Endothelial cell of umbilical vein (primary cell): Measurements from ENCODE around the gene PKN2. TPM values are rescaled to one million over a fixed set of nuclear protein-coding genes. Genes with fewer than 3 reads are reported as not detected.

Experiments used
- BruUV-seq: library from RNA; stranded (reverse); fragments of 400-500 nt; replicated peaks from 2 replicates; lab custom pipeline; 2021; lab: Mats Ljungman, UMichigan
- CTCF ChIA-PET: fragments of 300-600, 350-600 bp; sonication (Branson Sonifier 250); formaldehyde crosslinking; loops from one replicate; lab custom pipeline; 2021; ENCODE audit warnings: antibody characterized with exemption, inconsistent platforms; lab: Charles Lee
- POLR2A ChIA-PET: fragments of 300-600, 350-600 bp; sonication (Branson Sonifier 250); formaldehyde crosslinking; loops from one replicate; lab custom pipeline; 2021; ENCODE audit warnings: antibody characterized with exemption, inconsistent platforms; lab: Charles Lee
- DNase-seq: peaks from one replicate; pipeline ENCODE4 v3.0.0-alpha.2; 2011; ENCODE audit warnings: low read depth, low spot score
- FAIRE-seq: peaks from 2 replicates; lab custom pipeline; 2011; peaks lifted over from hg19 to GRCh38; lab: Jason Lieb, UNC
- H2AFZ ChIP-seq: 2 replicates; pipeline ENCODE4 v1.6.0; 2012; ENCODE audit warnings: low read depth, low read length, control low read depth, inconsistent platforms
- H3K27ac ChIP-seq: 2 replicates; pipeline ENCODE4 v1.5.1; 2011; ENCODE audit warnings: low read depth, mild to moderate bottlenecking, control low read depth, low read length, moderate library complexity; ENCODE audit not compliant: insufficient read depth
- H3K27me3 ChIP-seq, 2 experiments: 2 replicates each; pipeline versions ENCODE4 v1.6.0 to v1.6.1; 2011; ENCODE audit warnings: low read length in 2 of 2, mixed read lengths in 1 of 2; ENCODE audit not compliant: control insufficient read depth in 2 of 2, insufficient read depth in 2 of 2
- H3K36me3 ChIP-seq, 2 experiments: 2 replicates in 1 of 2; 3 replicates in 1 of 2; pipeline ENCODE4 v1.5.1; 2011; ENCODE audit warnings: low read length in 2 of 2, mild to moderate bottlenecking in 1 of 2, moderate library complexity in 1 of 2; ENCODE audit not compliant: control insufficient read depth in 2 of 2, insufficient read depth in 2 of 2; ENCODE audit errors: extremely low read depth in 1 of 2
- H3K4me1 ChIP-seq: 3 replicates; pipeline ENCODE4 v1.5.1; 2011; ENCODE audit warnings: mild to moderate bottlenecking, low read length; ENCODE audit not compliant: control insufficient read depth, insufficient read depth; ENCODE audit errors: extremely low read depth
- H3K4me2 ChIP-seq: 2 replicates; pipeline ENCODE4 v1.6.1; 2011; ENCODE audit warnings: low read length, control low read depth, mixed read lengths; ENCODE audit not compliant: insufficient read depth
- H3K4me3 ChIP-seq, 3 experiments: fragments of 200-600 bp in 1 of 3; sonication (generic), shearing (Covaris generic) in 1 of 3; replicated peaks in 1 of 3; 2 replicates each; pipeline ENCODE4 v1.5.1; 2011 to 2016; ENCODE audit warnings: control low read depth in 3 of 3, low read length in 3 of 3, mild to moderate bottlenecking in 2 of 3, inconsistent platforms in 1 of 3, low read depth in 1 of 3, moderate library complexity in 1 of 3; ENCODE audit not compliant: insufficient read depth in 1 of 3
- H3K79me2 ChIP-seq: 2 replicates; pipeline ENCODE4 v1.6.0; 2012; ENCODE audit warnings: low read length, inconsistent platforms; ENCODE audit not compliant: control insufficient read depth, insufficient read depth
- H3K9ac ChIP-seq: replicated peaks from 2 replicates; pipeline ENCODE3; 2011; ENCODE audit warnings: low read length, control low read depth; ENCODE audit not compliant: insufficient read depth; ENCODE audit errors: extremely low read depth
- H3K9me1 ChIP-seq: replicated peaks from 3 replicates; pipeline ENCODE4 v1.6.0; 2011; ENCODE audit warnings: mild to moderate bottlenecking, low read length; ENCODE audit not compliant: control insufficient read depth, insufficient read depth; ENCODE audit errors: extremely low read depth
- H3K9me3 ChIP-seq: replicated peaks from 2 replicates; pipeline ENCODE4 v1.5.1; 2012; ENCODE audit warnings: low read length, inconsistent platforms; ENCODE audit not compliant: control insufficient read depth, insufficient read depth
- H4K20me1 ChIP-seq: replicated peaks from 2 replicates; pipeline ENCODE3; 2011; ENCODE audit warnings: mild to moderate bottlenecking, low read length; ENCODE audit not compliant: control insufficient read depth, insufficient read depth; ENCODE audit errors: extremely low read depth
- CTCF ChIP-seq, 2 donors: IDR thresholded peaks; 1 replicate in 1 of 2; 2 replicates in 1 of 2; pipeline ENCODE4 v1.5.1; 2011; ENCODE audit warnings: low read length in 2 of 2, mild to moderate bottlenecking in 2 of 2, moderate library complexity in 2 of 2, control low read depth in 1 of 2, inconsistent platforms in 1 of 2, low read depth in 1 of 2; ENCODE audit not compliant: insufficient read depth in 1 of 2; ENCODE audit errors: extremely low read depth in 1 of 2
- EZH2 ChIP-seq: IDR thresholded peaks from 2 replicates; pipeline ENCODE4 v1.6.1; 2012; ENCODE audit warnings: borderline replicate concordance, low read depth, mild to moderate bottlenecking, moderate library complexity, low read length, inconsistent platforms; ENCODE audit not compliant: severe bottlenecking
- FOS ChIP-seq: IDR thresholded peaks from 2 replicates; pipeline ENCODE4 v1.6.1; 2011; ENCODE audit warnings: mild to moderate bottlenecking, low read length, moderate library complexity, borderline replicate concordance; ENCODE audit not compliant: insufficient read depth
- GATA2 ChIP-seq: IDR thresholded peaks from 2 replicates; pipeline ENCODE4 v1.7.0; 2011; ENCODE audit warnings: low read depth, mild to moderate bottlenecking, moderate library complexity, mixed read lengths, low read length; ENCODE audit not compliant: insufficient read length, insufficient read depth
- JUN ChIP-seq: IDR thresholded peaks from 2 replicates; pipeline ENCODE4 v1.6.1; 2011; ENCODE audit warnings: borderline replicate concordance, low read depth; ENCODE audit not compliant: insufficient read length, insufficient read depth
- MYC ChIP-seq: IDR thresholded peaks from one replicate; pipeline ENCODE4 v1.6.1; 2011; ENCODE audit warnings: mild to moderate bottlenecking, low read depth, low read length
- POLR2A ChIP-seq: IDR thresholded peaks from 2 replicates; pipeline ENCODE4 v1.6.1; 2012; ENCODE audit warnings: low read depth, mild to moderate bottlenecking, control low read depth, low read length
- POLR2AphosphoS5 ChIP-seq: IDR thresholded peaks from 2 replicates; pipeline ENCODE4 v1.6.1; 2012; ENCODE audit warnings: low read depth, mild to moderate bottlenecking, control low read depth, low read length, moderate library complexity; ENCODE audit not compliant: insufficient read depth
- dilution Hi-C: fragments of 300-500 bp; cut with MboI; formaldehyde crosslinking; loops from one replicate; pipeline ENCODE4 v1.15.0; 2019; ENCODE audit warnings: low sequenced_read_pairs; ENCODE audit not compliant: extremely low pct_ligation_motif_present
- intact Hi-C: fragments of 100-400 bp; cut with micrococcal nuclease; formaldehyde crosslinking; loops from one replicate; pipeline ENCODE4 v1.10.0; 2022
- polyA plus RNA-seq, 4 experiments: library from polyadenylated mRNA; depleted of rRNA in 3 of 4; stranded (reverse) in 3 of 4; unstranded in 1 of 4; fragments of >200 nt; gene quantifications; 2 replicates each; pipeline versions ENCODE4 v1.2.1 to v1.2.3, GENCODE V29; 2011 to 2012; ENCODE audit warnings: missing spikeins in 1 of 4
- total RNA-seq: library from RNA; stranded (reverse); gene quantifications from 2 replicates; pipeline ENCODE4 v1.2.3, GENCODE V29; 2021
- TF ChIP-seq, protein P1 (sequence below): IDR thresholded peaks from 2 replicates; pipeline ENCODE4 v1.6.1; 2011; ENCODE audit not compliant: insufficient read depth, insufficient read length

PKN2 gene
- total and polyA plus RNA-seq, 2 donors (not counting 3 experiments of a cell fraction or from before 2014, with no cell fraction given) = 11.5 to 47.3 TPM

DNA sequence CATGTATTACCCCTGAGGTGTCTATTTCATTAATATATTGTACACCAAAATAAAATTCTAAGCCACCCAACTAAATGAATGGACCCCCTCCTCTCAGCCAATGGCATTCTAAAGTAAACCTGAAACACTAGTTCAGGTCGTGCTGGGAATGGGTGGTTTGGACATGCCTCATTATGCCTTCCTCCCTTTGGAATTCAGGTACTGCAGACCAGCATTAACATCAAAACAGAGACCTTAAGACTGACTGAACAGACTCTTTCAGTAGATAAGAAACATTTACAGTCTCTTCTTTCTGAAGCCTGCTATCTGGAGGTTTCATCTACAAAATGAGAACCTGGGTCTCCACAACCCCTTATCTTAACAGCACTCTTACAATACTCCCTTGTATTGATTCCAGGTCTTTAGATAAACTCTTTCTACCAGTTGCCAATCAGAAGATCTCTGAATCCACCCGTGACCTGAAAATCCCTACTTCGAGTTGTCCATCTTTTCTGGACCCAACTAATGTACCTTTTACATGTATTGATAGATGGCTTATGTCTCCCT, 93.6 kb downstream of the PKN2 start:
- no peaks in the 10 kb centered on the region for H3K79me2 ChIP-seq
- no peak overlapping the region for H3K9ac ChIP-seq
- BruUV-seq = no TSS peak
- H3K4me1 ChIP-seq = no peaks in the 10 kb centered on the region
- FAIRE-seq (no peak), DNase-seq (no peak)
- ChIA-PET POLR2A (no interaction called here), CTCF (no interaction called here)
- intact Hi-C loops = no loop called here
- no peak overlapping the region for H3K27ac ChIP-seq
- H3K27me3 ChIP-seq = no peaks in the 10 kb centered on the region
- no peaks in the 10 kb centered on the region for H4K20me1 ChIP-seq
- H2AFZ ChIP-seq = no peak overlapping the region
- TF ChIP-seq EZH2 (no peak), FOS (no peak), GATA2 (no peak), JUN (no peak), POLR2A (no peak), CTCF (IDR thresholded peaks at IDR 0.05; ENCODE audit: extremely low read depth in 1 of 2, insufficient read depth in 1 of 2, low read depth in 1 of 2, low read length in 2 of 2) (no peak), POLR2AphosphoS5 (no peak), MYC (no peak)
- TF ChIP-seq, protein P1, sequence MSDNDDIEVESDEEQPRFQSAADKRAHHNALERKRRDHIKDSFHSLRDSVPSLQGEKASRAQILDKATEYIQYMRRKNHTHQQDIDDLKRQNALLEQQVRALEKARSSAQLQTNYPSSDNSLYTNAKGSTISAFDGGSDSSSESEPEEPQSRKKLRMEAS = no peak
- no peaks in the 10 kb centered on the region for H3K9me3 ChIP-seq
- peaks cover 0 to 10% of the 10 kb centered on the region in 2 experiments for H3K36me3 ChIP-seq
- H3K4me2 ChIP-seq = no peak overlapping the region
- dilution Hi-C loops = no loop called here
- H3K4me3 ChIP-seq = no peak overlapping the region
- no peaks in the 10 kb centered on the region for H3K9me1 ChIP-seq
